Measurements from ENCODE around the gene VSTM2L. TPM values are rescaled to one million over a fixed set of nuclear protein-coding genes. Genes with fewer than 3 reads are reported as not detected.

The VSTM2L gene
- total RNA-seq, 3 donors from 2014 or later (not counting 1 experiment from before 2014, with no cell fraction given): 0.18 TPM; not detected in 2

DNA sequence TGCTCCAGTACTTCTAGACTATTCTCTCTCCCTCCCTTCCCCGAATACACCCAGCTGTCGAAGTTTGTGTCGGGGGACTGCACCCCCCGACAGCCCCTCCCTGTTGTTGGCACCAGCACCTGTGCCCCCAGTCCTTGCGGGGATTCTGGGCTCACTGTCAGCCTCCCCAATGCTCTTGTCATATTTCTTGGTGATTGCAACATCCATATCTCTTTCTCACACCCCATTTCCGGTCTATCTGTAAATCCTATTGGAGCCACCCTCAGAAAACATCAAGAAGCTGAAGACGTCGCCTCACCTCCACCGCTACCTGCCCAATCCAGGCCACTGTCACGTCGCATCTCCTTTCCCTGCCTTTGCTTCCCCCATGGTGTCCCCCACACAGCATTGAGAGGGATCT is 32.6 kb upstream of the VSTM2L start:
- no peaks in the 10 kb centered on the region for H3K9me3 Mint-ChIP-seq
- peak overlapping the region in 1 of 2 donors; percentile 4 for H3K27ac Mint-ChIP-seq
- no peaks in the 10 kb centered on the region for H3K27me3 Mint-ChIP-seq (ENCODE audit: low read depth in 2 of 2)
- 88% methylated on average over 11 of the region's 11 CpGs for WGBS (ENCODE audit: insufficient coverage)
- no peak for DNase-seq
- Histone ChIP-seq H3K27me3 (ENCODE audit: control insufficient read depth, insufficient read depth, low read length) (no peaks in the 10 kb centered on the region), H3K36me3 (ENCODE audit: control insufficient read depth, insufficient read depth, low read length) (peaks cover 35% of the 10 kb centered on the region), H3K4me3 (ENCODE audit: low read length) (no peak overlapping the region), H3K4me1 (ENCODE audit: control insufficient read depth, insufficient read depth, low read length) (no peaks in the 10 kb centered on the region), H3K9me3 (ENCODE audit: control insufficient read depth, insufficient read depth, low read length) (no peaks in the 10 kb centered on the region), H3K27ac (ENCODE audit: low read length) (no peak overlapping the region)
- no peak for ATAC-seq
- TF ChIP-seq, protein P1, sequence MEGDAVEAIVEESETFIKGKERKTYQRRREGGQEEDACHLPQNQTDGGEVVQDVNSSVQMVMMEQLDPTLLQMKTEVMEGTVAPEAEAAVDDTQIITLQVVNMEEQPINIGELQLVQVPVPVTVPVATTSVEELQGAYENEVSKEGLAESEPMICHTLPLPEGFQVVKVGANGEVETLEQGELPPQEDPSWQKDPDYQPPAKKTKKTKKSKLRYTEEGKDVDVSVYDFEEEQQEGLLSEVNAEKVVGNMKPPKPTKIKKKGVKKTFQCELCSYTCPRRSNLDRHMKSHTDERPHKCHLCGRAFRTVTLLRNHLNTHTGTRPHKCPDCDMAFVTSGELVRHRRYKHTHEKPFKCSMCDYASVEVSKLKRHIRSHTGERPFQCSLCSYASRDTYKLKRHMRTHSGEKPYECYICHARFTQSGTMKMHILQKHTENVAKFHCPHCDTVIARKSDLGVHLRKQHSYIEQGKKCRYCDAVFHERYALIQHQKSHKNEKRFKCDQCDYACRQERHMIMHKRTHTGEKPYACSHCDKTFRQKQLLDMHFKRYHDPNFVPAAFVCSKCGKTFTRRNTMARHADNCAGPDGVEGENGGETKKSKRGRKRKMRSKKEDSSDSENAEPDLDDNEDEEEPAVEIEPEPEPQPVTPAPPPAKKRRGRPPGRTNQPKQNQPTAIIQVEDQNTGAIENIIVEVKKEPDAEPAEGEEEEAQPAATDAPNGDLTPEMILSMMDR (IDR thresholded peaks at IDR 0.05): no peak
- no peak overlapping the region for H3K4me3 Mint-ChIP-seq
- peaks cover 0 to 7% of the 10 kb centered on the region in 2 donors for H3K4me1 Mint-ChIP-seq
- intact Hi-C loops (cut with micrococcal nuclease): no loop called here
- peaks cover 8% of the 10 kb centered on the region for H3K36me3 Mint-ChIP-seq

DNA sequence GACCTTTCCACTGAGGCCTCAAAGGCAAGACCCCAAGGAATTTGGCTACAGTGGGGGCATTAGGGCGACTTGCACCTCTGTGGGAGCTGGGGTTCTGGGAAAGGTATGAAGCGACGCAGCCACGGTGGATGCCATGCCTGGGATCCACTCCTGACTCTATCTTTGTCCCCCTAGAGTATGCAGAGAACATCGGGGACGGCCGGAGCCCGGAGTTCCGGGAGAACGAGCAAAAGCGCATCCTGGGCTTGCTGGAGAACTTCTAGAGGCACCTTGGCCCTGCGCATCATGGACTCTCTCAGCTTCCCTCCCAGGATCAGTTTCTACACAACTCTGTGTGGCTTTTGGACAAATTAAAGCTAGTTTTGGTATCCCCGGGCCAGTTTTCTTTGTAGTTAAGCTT is 31.2 kb upstream of the VSTM2L start:
- H3K27ac Mint-ChIP-seq: no peak overlapping the region
- Histone ChIP-seq H3K4me1 (ENCODE audit: control insufficient read depth, insufficient read depth, low read length) (no peaks in the 10 kb centered on the region), H3K36me3 (ENCODE audit: control insufficient read depth, insufficient read depth, low read length) (peaks cover 35% of the 10 kb centered on the region), H3K9me3 (ENCODE audit: control insufficient read depth, insufficient read depth, low read length) (no peaks in the 10 kb centered on the region), H3K4me3 (ENCODE audit: low read length) (no peak overlapping the region), H3K27ac (ENCODE audit: low read length) (no peak overlapping the region), H3K27me3 (ENCODE audit: control insufficient read depth, insufficient read depth, low read length) (no peaks in the 10 kb centered on the region)
- H3K4me1 Mint-ChIP-seq: peaks cover 0 to 7% of the 10 kb centered on the region in 2 donors
- no peak overlapping the region for H3K4me3 Mint-ChIP-seq
- WGBS (ENCODE audit: insufficient coverage): 95% methylated on average over 13 of the region's 13 CpGs
- peaks cover 8% of the 10 kb centered on the region for H3K36me3 Mint-ChIP-seq
- no peaks in the 10 kb centered on the region for H3K9me3 Mint-ChIP-seq
- H3K27me3 Mint-ChIP-seq (ENCODE audit: low read depth in 2 of 2): no peaks in the 10 kb centered on the region
- DNase-seq (no peak), ATAC-seq (no peak)
- TF ChIP-seq, protein P1 (IDR thresholded peaks at IDR 0.05): no peak
- intact Hi-C loops (cut with micrococcal nuclease): no loop called here

DNA sequence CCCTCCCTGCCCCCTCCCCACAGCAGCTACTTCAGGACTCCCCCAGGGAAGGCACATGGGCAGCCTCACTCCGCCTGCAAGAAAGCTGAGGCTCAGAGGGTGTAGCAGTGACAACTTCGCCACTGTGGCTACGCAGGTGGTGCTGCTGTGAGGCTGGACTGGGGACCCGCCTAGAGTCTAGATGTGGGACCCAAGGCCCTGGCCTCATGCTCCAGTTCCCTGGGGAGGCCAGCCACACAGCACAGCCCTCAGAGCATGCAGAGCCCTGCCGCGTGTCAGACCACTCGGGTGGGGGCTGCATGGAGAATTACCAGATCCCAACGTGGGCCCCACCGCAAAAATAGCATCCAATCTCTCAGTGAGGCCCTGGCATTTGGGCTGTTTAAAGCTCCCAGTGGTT is 30.8 kb upstream of the VSTM2L start:
- WGBS (ENCODE audit: insufficient coverage): 96% methylated on average over 9 of the region's 9 CpGs

GRCh38 chr20:37873884-37874283 is 29.0 kb upstream of the VSTM2L start:
- Histone ChIP-seq H3K9me3 (ENCODE audit: control insufficient read depth, insufficient read depth, low read length) (no peaks in the 10 kb centered on the region), H3K27me3 (ENCODE audit: control insufficient read depth, insufficient read depth, low read length) (no peaks in the 10 kb centered on the region), H3K4me3 (ENCODE audit: low read length) (no peak overlapping the region), H3K27ac (ENCODE audit: low read length) (no peak overlapping the region), H3K36me3 (ENCODE audit: control insufficient read depth, insufficient read depth, low read length) (peaks cover 34% of the 10 kb centered on the region), H3K4me1 (ENCODE audit: control insufficient read depth, insufficient read depth, low read length) (no peaks in the 10 kb centered on the region)
- Mint-ChIP-seq H3K27ac (no peak overlapping the region), H3K4me3 (no peak overlapping the region), H3K27me3 (ENCODE audit: low read depth in 2 of 2) (no peaks in the 10 kb centered on the region), H3K9me3 (no peaks in the 10 kb centered on the region), H3K36me3 (peaks cover 8% of the 10 kb centered on the region), H3K4me1 (peaks cover 0 to 7% of the 10 kb centered on the region in 2 donors)
- DNase-seq (no peak), ATAC-seq (no peak)
- 97% methylated on average over 11 of the region's 11 CpGs for WGBS (ENCODE audit: insufficient coverage)
- intact Hi-C loops (cut with micrococcal nuclease): no loop called here
- TF ChIP-seq, protein P1 (IDR thresholded peaks at IDR 0.05): no peak

More for the DNA sequence above, 30.8 kb upstream of the VSTM2L start:
- Histone ChIP-seq H3K9me3 (ENCODE audit: control insufficient read depth, insufficient read depth, low read length) (no peaks in the 10 kb centered on the region), H3K27me3 (ENCODE audit: control insufficient read depth, insufficient read depth, low read length) (no peaks in the 10 kb centered on the region), H3K27ac (ENCODE audit: low read length) (no peak overlapping the region), H3K36me3 (ENCODE audit: control insufficient read depth, insufficient read depth, low read length) (peaks cover 35% of the 10 kb centered on the region), H3K4me3 (ENCODE audit: low read length) (no peak overlapping the region), H3K4me1 (ENCODE audit: control insufficient read depth, insufficient read depth, low read length) (no peaks in the 10 kb centered on the region)
- no peaks in the 10 kb centered on the region for H3K9me3 Mint-ChIP-seq
- peaks cover 0 to 7% of the 10 kb centered on the region in 2 donors for H3K4me1 Mint-ChIP-seq
- no peaks in the 10 kb centered on the region for H3K27me3 Mint-ChIP-seq (ENCODE audit: low read depth in 2 of 2)
- no peak for ATAC-seq
- H3K36me3 Mint-ChIP-seq: peaks cover 8% of the 10 kb centered on the region
- H3K27ac Mint-ChIP-seq: no peak overlapping the region
- H3K4me3 Mint-ChIP-seq: no peak overlapping the region
- TF ChIP-seq, protein P1 (IDR thresholded peaks at IDR 0.05): no peak
- no peak for DNase-seq
- intact Hi-C loops (cut with micrococcal nuclease): no loop called here
